ENCODE results near the gene LEP.

DNA sequence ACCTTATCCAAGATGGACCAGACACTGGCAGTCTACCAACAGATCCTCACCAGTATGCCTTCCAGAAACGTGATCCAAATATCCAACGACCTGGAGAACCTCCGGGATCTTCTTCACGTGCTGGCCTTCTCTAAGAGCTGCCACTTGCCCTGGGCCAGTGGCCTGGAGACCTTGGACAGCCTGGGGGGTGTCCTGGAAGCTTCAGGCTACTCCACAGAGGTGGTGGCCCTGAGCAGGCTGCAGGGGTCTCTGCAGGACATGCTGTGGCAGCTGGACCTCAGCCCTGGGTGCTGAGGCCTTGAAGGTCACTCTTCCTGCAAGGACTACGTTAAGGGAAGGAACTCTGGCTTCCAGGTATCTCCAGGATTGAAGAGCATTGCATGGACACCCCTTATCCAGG, 13.4 kb downstream of the LEP start:
- no peak for TF ChIP-seq EZH2 (IDR thresholded peaks at IDR 0.05)
- no peak for TF ChIP-seq POLR2AphosphoS5 (IDR thresholded peaks at IDR 0.05; ENCODE audit: borderline replicate concordance, low read depth, low read length)
- TF ChIP-seq FOXP2 (optimal IDR thresholded peaks at IDR 0.05; ENCODE audit: control extremely low read depth, extremely low read length, insufficient read depth), result no peak

All from SK-N-MC (cell line).